ENCODE measurements around the gene RIPOR3. TPM values are rescaled to one million over a fixed set of nuclear protein-coding genes. Genes with fewer than 3 reads are reported as not detected.
A peak's percentile ranks its signal among the peaks of the same experiment; 100 is the strongest.
"Not testable (repeated sequence)": the region's sequence is repeated elsewhere in the genome, so short reads cannot be mapped to it uniquely, and the experiment has no call there.

The RIPOR3 gene
- total RNA-seq, 4 donors from 2014 or later = 1.3 to 9.7 (median 3.3) TPM

DNA sequence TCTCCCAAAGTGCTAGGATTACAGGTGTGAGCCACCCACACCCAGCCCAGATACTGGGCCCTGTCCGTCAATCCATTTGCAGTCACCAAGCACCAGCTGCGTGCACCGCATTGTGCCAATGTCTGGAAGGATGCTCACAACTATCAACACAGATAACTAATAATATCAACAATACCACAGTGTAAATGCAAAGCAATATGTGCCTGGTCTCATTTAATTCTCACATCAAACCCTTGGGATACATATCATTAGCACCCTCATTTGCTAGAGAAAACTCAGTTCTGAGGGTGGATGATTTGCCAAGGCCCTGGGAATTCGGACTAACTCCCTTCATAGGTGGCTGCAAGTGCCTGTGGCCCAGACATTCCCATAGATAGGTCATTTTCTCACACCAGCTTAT, 14.5 kb downstream of the RIPOR3 start:
- no peak for TF ChIP-seq POLR2A (IDR thresholded peaks at IDR 0.05)
- TF ChIP-seq, protein P1, sequence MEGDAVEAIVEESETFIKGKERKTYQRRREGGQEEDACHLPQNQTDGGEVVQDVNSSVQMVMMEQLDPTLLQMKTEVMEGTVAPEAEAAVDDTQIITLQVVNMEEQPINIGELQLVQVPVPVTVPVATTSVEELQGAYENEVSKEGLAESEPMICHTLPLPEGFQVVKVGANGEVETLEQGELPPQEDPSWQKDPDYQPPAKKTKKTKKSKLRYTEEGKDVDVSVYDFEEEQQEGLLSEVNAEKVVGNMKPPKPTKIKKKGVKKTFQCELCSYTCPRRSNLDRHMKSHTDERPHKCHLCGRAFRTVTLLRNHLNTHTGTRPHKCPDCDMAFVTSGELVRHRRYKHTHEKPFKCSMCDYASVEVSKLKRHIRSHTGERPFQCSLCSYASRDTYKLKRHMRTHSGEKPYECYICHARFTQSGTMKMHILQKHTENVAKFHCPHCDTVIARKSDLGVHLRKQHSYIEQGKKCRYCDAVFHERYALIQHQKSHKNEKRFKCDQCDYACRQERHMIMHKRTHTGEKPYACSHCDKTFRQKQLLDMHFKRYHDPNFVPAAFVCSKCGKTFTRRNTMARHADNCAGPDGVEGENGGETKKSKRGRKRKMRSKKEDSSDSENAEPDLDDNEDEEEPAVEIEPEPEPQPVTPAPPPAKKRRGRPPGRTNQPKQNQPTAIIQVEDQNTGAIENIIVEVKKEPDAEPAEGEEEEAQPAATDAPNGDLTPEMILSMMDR (IDR thresholded peaks at IDR 0.05) = no peak

DNA sequence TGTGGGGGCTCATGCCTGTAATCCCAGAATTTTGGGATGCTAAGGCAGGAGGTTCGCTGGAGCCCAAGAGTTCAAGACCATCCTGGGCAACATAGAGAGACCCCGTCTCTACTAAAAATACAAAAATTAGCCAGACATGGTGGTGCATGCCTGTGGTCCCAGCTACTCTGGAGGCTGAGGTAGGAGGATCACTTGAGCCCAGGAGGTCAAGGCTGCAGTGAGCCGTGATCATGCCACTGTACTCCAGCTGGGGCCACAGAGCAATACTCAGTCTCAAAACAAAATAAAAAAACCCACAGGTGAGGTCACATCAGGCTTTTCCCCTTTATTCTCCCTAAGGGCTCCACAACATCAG, 15.0 kb downstream of the RIPOR3 start:
- H3K27ac ChIP-seq; H3K27me3 ChIP-seq; H3K4me3 ChIP-seq; H3K9me3 ChIP-seq; DNase-seq; intact Hi-C loops (cut with DNase I); H3K36me3 ChIP-seq: not testable (repeated sequence)
- H3K4me1 ChIP-seq = peaks cover 0 to 26% (median 4%) of the 10 kb centered on the region in 3 donors
- WGBS, 2 donors = 88 to 90% methylated on average over 3 of the region's 3 CpGs

More for the DNA sequence above, 14.5 kb downstream of the RIPOR3 start:
- peaks cover 0 to 26% (median 4%) of the 10 kb centered on the region in 3 donors for H3K4me1 ChIP-seq
- no peak for DNase-seq
- no peak overlapping the region for H3K4me3 ChIP-seq
- H3K27me3 ChIP-seq = no peaks in the 10 kb centered on the region
- H3K36me3 ChIP-seq = no peaks in the 10 kb centered on the region
- H3K27ac ChIP-seq = no peak overlapping the region
- intact Hi-C loops (cut with DNase I) = no loop called here
- no peaks in the 10 kb centered on the region for H3K9me3 ChIP-seq
- 82 to 88% methylated on average over 3 to 4 of the region's 4 CpGs for WGBS, 2 donors

DNA sequence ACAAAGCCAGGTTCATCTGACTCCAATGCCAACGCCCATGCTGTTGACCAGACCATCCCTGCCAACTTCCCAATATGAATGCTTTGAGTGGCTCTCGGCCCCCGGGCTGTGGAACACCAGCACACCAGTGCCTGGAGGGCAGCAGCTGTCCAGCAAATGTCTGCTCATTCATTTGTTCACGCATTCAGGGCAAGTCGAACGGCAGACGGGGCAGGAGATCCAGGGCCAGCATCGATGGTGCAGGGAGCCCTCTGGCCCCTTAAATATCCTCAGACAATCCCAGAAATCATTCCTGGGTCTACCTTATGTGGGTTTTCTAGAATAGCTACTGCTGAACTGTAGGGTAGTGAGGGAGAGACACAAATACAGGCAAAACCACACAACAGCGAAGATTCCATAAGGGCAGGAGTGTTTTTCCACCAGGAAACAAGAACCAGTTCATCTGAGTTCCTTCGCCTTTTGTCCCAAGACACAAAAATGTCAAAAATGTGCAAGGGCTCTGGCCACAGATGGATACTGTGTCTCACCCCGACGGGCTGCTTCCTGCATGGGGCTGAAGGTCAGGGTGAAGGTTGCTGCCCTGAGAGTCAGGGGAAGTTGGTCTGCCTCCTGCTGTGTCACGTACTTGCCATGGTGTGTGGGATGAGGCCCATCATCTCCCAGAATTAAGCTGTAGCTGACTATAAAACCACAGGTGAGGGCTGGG, 15.5 kb downstream of the RIPOR3 start:
- Histone ChIP-seq H3K4me1 (peaks cover 0 to 26% (median 4%) of the 10 kb centered on the region in 3 donors), H3K4me3 (no peak overlapping the region), H3K27me3 (no peaks in the 10 kb centered on the region), H3K27ac (no peak overlapping the region), H3K9me3 (no peaks in the 10 kb centered on the region), H3K36me3 (no peaks in the 10 kb centered on the region)
- no peak for DNase-seq
- 66 to 81% methylated on average over 8 to 9 of the region's 13 CpGs for WGBS, 2 donors
- intact Hi-C loops (cut with DNase I) = no loop called here
- TF ChIP-seq, protein P1 (IDR thresholded peaks at IDR 0.05) = no peak
- TF ChIP-seq POLR2A (IDR thresholded peaks at IDR 0.05) = no peak

DNA sequence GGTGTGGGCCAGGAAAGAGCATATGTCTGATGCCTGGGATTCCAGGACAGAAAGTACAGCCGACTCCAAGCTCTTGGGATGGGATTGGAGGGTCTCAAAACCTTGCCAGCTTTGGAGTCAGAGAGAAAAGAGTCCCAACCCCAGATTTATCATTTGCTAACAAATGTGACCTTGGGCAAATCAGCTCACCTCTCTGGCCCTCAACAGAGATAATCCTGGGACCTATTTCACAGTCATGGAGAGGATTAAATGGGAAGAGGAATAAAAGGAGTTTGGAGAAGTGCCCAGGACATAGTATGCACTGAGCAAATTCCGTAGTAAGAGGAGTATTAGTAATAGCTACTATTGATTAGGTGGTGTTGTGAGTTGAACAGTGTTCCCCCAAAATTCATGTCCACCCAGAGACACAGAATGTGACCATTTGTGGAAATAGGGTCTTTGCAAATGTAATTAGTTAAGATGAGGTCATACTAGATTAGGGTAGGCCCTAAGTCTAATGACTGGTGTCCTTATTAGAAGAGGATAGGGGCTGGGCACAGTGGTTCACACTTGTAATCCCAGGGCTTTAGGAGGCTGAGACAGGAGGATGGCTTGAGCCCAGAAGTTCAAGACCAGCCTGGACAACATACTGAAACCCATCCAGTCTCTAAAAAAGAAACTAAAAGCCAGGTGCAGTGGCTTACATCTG, 17.1 kb downstream of the RIPOR3 start:
- no peaks in the 10 kb centered on the region for H3K27me3 ChIP-seq
- no peak for DNase-seq
- H3K4me3 ChIP-seq = no peak overlapping the region
- TF ChIP-seq POLR2A (IDR thresholded peaks at IDR 0.05) = no peak
- TF ChIP-seq, protein P1 (IDR thresholded peaks at IDR 0.05) = no peak
- H3K27ac ChIP-seq = peak overlapping the region in 2 of 4 donors; percentile 1 to 42
- intact Hi-C loops (cut with DNase I) = no loop called here
- H3K9me3 ChIP-seq = no peaks in the 10 kb centered on the region
- peaks cover 0 to 36% (median 4%) of the 10 kb centered on the region in 3 donors for H3K4me1 ChIP-seq
- WGBS, 2 donors = 25 to 50% methylated on average over 2 of the region's 2 CpGs
- H3K36me3 ChIP-seq = no peaks in the 10 kb centered on the region

DNA sequence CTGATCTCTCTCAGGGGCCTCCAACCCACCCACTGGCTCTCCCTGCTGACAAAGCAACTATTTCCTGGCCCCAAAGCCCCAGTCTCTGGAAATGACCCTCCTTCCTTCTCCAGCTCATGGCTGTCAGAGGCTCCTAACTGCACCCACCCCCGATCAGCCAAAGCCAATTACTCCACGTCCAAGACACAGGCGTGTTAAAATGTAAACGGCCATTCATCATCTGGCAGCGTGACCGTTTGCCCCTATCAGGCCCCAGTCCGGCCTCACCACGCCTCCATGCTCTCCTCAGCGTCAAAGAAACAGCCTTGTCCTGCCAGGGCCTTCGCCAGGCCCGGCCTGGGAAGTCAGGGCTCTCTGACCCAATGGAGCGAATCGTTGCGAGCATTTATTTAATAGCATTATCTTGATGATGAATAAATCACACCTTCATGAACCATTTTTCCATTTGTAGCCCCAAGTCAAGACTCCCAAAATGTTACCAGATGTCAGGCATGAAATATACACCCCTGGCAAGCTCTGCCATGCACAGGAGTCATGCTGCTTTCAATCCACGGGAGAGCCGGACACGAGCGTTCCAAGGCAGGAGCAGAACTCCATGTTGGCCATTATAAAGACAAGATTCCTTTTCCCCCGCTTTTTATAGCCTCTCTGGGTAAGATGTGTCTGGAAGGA, 17.7 kb downstream of the RIPOR3 start:
- Histone ChIP-seq H3K27ac (peak overlapping the region in 2 of 4 donors; percentile 1 to 42), H3K4me1 (peaks cover 0 to 35% (median 4%) of the 10 kb centered on the region in 3 donors)
- intact Hi-C loops (cut with DNase I) = no loop called here

More for the DNA sequence above, 17.7 kb downstream of the RIPOR3 start:
- 66 to 80% methylated on average over 19 of the region's 19 CpGs for WGBS, 2 donors
- TF ChIP-seq, protein P1 (IDR thresholded peaks at IDR 0.05) = no peak
- TF ChIP-seq POLR2A (IDR thresholded peaks at IDR 0.05) = no peak
- Histone ChIP-seq H3K4me3 (no peak overlapping the region), H3K9me3 (no peaks in the 10 kb centered on the region), H3K36me3 (no peaks in the 10 kb centered on the region), H3K27me3 (no peaks in the 10 kb centered on the region)
- no peak for DNase-seq
